ENCODE measurements around the gene NPC1.

NPC1 gene

DNA sequence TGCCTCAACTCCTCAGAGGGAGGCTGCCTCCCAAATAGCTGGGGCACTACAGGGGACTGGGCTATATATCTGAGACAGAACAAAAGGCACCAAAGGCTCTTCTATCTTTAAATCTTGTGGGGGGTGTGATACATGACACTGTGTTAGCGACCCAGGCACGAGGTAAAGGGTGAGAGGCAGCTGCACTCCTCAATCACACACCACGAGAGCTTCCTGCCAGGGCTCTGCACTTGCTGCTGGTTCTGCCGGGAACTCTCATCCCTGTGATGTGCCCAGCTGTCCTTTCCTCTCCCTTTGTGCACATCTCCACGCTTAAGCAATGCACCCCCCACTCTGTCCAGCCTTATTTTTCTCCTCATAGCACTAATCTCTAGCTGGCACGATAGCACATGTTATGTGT lies 32.4 kb downstream of the NPC1 start:
- TF ChIP-seq, protein P1, sequence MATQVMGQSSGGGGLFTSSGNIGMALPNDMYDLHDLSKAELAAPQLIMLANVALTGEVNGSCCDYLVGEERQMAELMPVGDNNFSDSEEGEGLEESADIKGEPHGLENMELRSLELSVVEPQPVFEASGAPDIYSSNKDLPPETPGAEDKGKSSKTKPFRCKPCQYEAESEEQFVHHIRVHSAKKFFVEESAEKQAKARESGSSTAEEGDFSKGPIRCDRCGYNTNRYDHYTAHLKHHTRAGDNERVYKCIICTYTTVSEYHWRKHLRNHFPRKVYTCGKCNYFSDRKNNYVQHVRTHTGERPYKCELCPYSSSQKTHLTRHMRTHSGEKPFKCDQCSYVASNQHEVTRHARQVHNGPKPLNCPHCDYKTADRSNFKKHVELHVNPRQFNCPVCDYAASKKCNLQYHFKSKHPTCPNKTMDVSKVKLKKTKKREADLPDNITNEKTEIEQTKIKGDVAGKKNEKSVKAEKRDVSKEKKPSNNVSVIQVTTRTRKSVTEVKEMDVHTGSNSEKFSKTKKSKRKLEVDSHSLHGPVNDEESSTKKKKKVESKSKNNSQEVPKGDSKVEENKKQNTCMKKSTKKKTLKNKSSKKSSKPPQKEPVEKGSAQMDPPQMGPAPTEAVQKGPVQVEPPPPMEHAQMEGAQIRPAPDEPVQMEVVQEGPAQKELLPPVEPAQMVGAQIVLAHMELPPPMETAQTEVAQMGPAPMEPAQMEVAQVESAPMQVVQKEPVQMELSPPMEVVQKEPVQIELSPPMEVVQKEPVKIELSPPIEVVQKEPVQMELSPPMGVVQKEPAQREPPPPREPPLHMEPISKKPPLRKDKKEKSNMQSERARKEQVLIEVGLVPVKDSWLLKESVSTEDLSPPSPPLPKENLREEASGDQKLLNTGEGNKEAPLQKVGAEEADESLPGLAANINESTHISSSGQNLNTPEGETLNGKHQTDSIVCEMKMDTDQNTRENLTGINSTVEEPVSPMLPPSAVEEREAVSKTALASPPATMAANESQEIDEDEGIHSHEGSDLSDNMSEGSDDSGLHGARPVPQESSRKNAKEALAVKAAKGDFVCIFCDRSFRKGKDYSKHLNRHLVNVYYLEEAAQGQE (IDR thresholded peaks at IDR 0.05; ENCODE audit: insufficient read depth in 1 of 2, low read depth in 2 of 2, low read length in 2 of 2) = no peak
- TF ChIP-seq TAF1 (IDR thresholded peaks at IDR 0.05; ENCODE audit: borderline replicate concordance, insufficient read depth, low read length) (no peak), FOXP2 (optimal IDR thresholded peaks at IDR 0.05; ENCODE audit: borderline replicate concordance, extremely low read depth, extremely low read length, insufficient read depth) (no peak), SIN3A (IDR thresholded peaks at IDR 0.05; ENCODE audit: borderline replicate concordance, insufficient read depth, low read length) (no peak), POLR2AphosphoS5 (IDR thresholded peaks at IDR 0.05; ENCODE audit: low read depth, low read length) (no peak)

DNA sequence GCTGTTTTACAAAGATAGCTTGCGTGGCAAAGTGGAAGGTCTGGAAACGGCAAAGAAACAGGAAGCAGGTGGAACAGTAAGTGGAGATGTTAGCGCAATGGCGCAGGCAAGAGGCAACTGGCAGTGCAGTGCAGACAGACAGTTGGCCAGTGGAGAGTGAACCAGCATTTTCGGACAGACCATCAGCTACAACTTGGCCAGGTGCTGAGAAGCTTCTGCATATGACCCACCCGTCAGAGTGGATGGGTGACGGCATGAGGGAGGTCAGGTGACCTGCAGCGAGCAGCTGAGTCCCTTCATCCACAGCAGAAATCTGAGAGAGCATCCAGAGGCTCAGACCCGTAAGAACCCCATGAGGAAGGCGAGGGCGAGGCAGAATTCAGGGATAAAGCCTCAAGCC lies 33.8 kb downstream of the NPC1 start:
- TF ChIP-seq FOXP2 (optimal IDR thresholded peaks at IDR 0.05; ENCODE audit: borderline replicate concordance, extremely low read depth, extremely low read length, insufficient read depth) = no peak
- no peak for TF ChIP-seq POLR2AphosphoS5 (IDR thresholded peaks at IDR 0.05; ENCODE audit: low read depth, low read length)
- TF ChIP-seq, protein P1 (IDR thresholded peaks at IDR 0.05; ENCODE audit: insufficient read depth in 1 of 2, low read depth in 2 of 2, low read length in 2 of 2) = no peak
- no peak for TF ChIP-seq TAF1 (IDR thresholded peaks at IDR 0.05; ENCODE audit: borderline replicate concordance, insufficient read depth, low read length)
- TF ChIP-seq SIN3A (IDR thresholded peaks at IDR 0.05; ENCODE audit: borderline replicate concordance, insufficient read depth, low read length) = no peak

DNA sequence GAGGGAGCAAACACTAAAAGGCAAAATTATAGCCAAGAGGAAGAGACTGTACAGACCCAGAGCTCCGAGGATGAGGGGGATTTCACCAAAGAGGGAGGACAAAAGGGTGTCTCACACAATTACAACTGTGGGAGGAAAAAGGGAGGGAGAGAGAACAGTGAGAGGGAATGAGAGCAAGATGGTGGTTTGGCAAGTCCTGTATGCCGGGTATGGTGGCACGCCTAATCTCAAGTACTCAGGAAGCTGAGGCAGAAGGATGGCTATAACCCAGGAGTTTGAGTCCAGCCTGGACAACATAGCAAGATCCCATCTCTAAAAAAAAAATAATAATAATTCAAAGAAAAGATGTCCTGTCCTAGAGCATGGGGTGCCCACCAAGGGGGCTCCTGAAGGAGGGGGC lies 34.3 kb downstream of the NPC1 start:
- no peak for TF ChIP-seq POLR2AphosphoS5 (IDR thresholded peaks at IDR 0.05; ENCODE audit: low read depth, low read length)
- TF ChIP-seq SIN3A (IDR thresholded peaks at IDR 0.05; ENCODE audit: borderline replicate concordance, insufficient read depth, low read length) = no peak
- no peak for TF ChIP-seq TAF1 (IDR thresholded peaks at IDR 0.05; ENCODE audit: borderline replicate concordance, insufficient read depth, low read length)
- TF ChIP-seq, protein P1 (IDR thresholded peaks at IDR 0.05; ENCODE audit: insufficient read depth in 1 of 2, low read depth in 2 of 2, low read length in 2 of 2) = no peak
- TF ChIP-seq FOXP2 (optimal IDR thresholded peaks at IDR 0.05; ENCODE audit: borderline replicate concordance, extremely low read depth, extremely low read length, insufficient read depth) = no peak

DNA sequence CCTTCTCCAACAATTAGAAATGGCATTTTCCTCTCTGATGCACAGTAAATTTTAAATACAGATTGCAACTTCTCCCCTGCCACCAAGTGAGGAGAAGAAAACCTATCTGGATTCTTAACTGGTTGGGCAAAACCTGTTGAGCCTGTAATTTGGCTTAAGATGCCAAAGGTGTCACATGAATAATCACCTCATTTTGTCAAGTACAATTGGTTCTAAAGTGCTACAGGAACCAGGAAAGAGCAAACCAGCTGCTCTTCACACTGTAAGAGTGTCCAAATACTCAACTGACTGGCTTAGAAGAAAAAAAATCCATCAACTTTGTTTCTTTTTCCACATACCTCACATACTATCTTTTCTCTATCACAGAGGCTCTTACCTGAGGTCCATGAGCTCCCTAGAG lies 35.4 kb downstream of the NPC1 start:
- TF ChIP-seq FOXP2 (optimal IDR thresholded peaks at IDR 0.05; ENCODE audit: borderline replicate concordance, extremely low read depth, extremely low read length, insufficient read depth) = no peak

DNA sequence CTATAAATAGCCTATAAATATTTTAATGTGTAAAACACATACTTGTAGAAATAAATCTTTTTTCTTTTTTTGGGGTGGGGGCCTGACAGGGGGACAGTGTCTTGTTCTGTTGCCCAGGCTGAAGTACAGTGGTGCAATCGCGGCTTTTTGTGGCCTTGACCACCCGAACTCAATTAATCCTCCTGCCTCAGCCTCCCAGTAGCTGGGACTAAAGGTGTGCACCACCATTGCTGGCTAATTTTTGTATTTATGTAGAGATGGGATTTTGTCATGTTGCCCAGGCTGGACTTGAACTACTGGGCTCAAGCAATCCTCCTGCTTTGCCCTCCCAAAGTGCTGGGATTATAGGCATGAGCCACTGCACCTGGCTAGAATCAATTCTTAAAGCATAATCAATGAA lies 37.6 kb downstream of the NPC1 start:
- no peak for TF ChIP-seq TAF1 (IDR thresholded peaks at IDR 0.05; ENCODE audit: borderline replicate concordance, insufficient read depth, low read length)
- TF ChIP-seq SIN3A (IDR thresholded peaks at IDR 0.05; ENCODE audit: borderline replicate concordance, insufficient read depth, low read length) = no peak
- no peak for TF ChIP-seq FOXP2 (optimal IDR thresholded peaks at IDR 0.05; ENCODE audit: borderline replicate concordance, extremely low read depth, extremely low read length, insufficient read depth)
- TF ChIP-seq, protein P1 (IDR thresholded peaks at IDR 0.05; ENCODE audit: insufficient read depth in 1 of 2, low read depth in 2 of 2, low read length in 2 of 2) = no peak
- no peak for TF ChIP-seq POLR2AphosphoS5 (IDR thresholded peaks at IDR 0.05; ENCODE audit: low read depth, low read length)

Data from PFSK-1 (cell line).